Measurements from ENCODE around the gene SLC37A3.

DNA sequence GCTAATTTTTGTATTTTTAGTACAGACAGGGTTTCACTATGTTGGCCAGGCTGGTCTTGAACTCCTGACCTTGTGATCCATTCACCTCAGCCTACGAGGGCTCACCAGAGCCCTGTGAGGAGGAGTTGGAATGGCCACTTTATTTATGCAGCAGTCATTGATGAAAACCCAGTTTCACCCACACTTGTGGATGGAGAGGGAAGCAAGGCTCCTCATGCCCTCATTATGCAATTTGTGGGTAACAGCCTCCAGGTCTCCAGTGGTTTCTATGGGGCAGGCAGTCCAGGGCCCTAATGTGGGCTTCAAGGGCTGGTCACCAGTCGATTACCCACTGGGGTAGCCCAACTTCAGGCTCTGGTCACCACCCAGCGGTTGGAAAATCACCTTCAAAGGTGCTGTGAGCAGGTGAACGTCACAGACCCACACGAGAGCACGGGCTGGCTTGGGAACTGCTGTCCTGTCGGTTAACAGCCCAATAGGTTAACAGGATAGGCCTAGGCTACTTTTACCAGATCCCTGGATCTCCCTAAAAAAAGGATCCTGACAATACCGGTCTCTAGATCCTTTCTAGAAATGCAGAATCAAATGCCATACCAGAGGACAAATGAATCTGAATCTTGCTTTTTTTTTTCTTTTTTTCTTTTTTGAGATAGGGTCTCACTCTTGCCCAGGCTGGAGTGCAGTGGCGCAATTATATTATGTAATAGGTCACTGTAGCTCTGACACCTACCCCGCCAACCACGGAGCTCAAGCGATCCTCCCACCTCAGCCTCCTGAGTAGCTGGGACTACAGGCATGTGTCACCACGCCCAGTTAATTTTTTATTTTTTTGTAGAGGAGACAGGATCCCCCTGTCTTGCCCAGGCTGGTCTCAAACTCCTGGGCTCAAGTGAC lies 97.8 kb downstream of the SLC37A3 start:
- TF ChIP-seq CTCF (conservative IDR thresholded peaks at IDR 0.05; ENCODE audit: low read length) (no peak), EZH2phosphoT487 (IDR thresholded peaks at IDR 0.05; ENCODE audit: borderline replicate concordance) (no peak)

All from Loucy (cell line).